Endothelial cell of umbilical vein (primary cell): ENCODE data around the gene POMGNT2. TPM values are rescaled to one million over a fixed set of nuclear protein-coding genes. Genes with fewer than 3 reads are reported as not detected.

Experiments
- BruUV-seq: library from RNA; stranded (reverse); fragments of 400-500 nt; replicated peaks from 2 replicates; lab custom pipeline; 2021; lab: Mats Ljungman, UMichigan
- CTCF ChIA-PET: fragments of 300-600, 350-600 bp; sonication (Branson Sonifier 250); formaldehyde crosslinking; loops from one replicate; lab custom pipeline; 2021; ENCODE audit warnings: antibody characterized with exemption, inconsistent platforms; lab: Charles Lee
- POLR2A ChIA-PET: fragments of 300-600, 350-600 bp; sonication (Branson Sonifier 250); formaldehyde crosslinking; loops from one replicate; lab custom pipeline; 2021; ENCODE audit warnings: antibody characterized with exemption, inconsistent platforms; lab: Charles Lee
- DNase-seq: peaks from one replicate; pipeline ENCODE4 v3.0.0-alpha.2; 2011; ENCODE audit warnings: low read depth, low spot score
- FAIRE-seq: peaks from 2 replicates; lab custom pipeline; 2011; peaks lifted over from hg19 to GRCh38; lab: Jason Lieb, UNC
- H2AFZ ChIP-seq: 2 replicates; pipeline ENCODE4 v1.6.0; 2012; ENCODE audit warnings: low read depth, low read length, control low read depth, inconsistent platforms
- H3K27ac ChIP-seq: 2 replicates; pipeline ENCODE4 v1.5.1; 2011; ENCODE audit warnings: low read depth, mild to moderate bottlenecking, control low read depth, low read length, moderate library complexity; ENCODE audit not compliant: insufficient read depth
- H3K27me3 ChIP-seq, 2 experiments: 2 replicates each; pipeline versions ENCODE4 v1.6.0 to v1.6.1; 2011; ENCODE audit warnings: low read length in 2 of 2, mixed read lengths in 1 of 2; ENCODE audit not compliant: control insufficient read depth in 2 of 2, insufficient read depth in 2 of 2
- H3K36me3 ChIP-seq, 2 experiments: 2 replicates in 1 of 2; 3 replicates in 1 of 2; pipeline ENCODE4 v1.5.1; 2011; ENCODE audit warnings: low read length in 2 of 2, mild to moderate bottlenecking in 1 of 2, moderate library complexity in 1 of 2; ENCODE audit not compliant: control insufficient read depth in 2 of 2, insufficient read depth in 2 of 2; ENCODE audit errors: extremely low read depth in 1 of 2
- H3K4me1 ChIP-seq: 3 replicates; pipeline ENCODE4 v1.5.1; 2011; ENCODE audit warnings: mild to moderate bottlenecking, low read length; ENCODE audit not compliant: control insufficient read depth, insufficient read depth; ENCODE audit errors: extremely low read depth
- H3K4me2 ChIP-seq: 2 replicates; pipeline ENCODE4 v1.6.1; 2011; ENCODE audit warnings: low read length, control low read depth, mixed read lengths; ENCODE audit not compliant: insufficient read depth
- H3K4me3 ChIP-seq, 3 experiments: fragments of 200-600 bp in 1 of 3; sonication (generic), shearing (Covaris generic) in 1 of 3; replicated peaks in 1 of 3; 2 replicates each; pipeline ENCODE4 v1.5.1; 2011 to 2016; ENCODE audit warnings: control low read depth in 3 of 3, low read length in 3 of 3, mild to moderate bottlenecking in 2 of 3, inconsistent platforms in 1 of 3, low read depth in 1 of 3, moderate library complexity in 1 of 3; ENCODE audit not compliant: insufficient read depth in 1 of 3
- H3K79me2 ChIP-seq: 2 replicates; pipeline ENCODE4 v1.6.0; 2012; ENCODE audit warnings: low read length, inconsistent platforms; ENCODE audit not compliant: control insufficient read depth, insufficient read depth
- H3K9ac ChIP-seq: replicated peaks from 2 replicates; pipeline ENCODE3; 2011; ENCODE audit warnings: low read length, control low read depth; ENCODE audit not compliant: insufficient read depth; ENCODE audit errors: extremely low read depth
- H3K9me1 ChIP-seq: replicated peaks from 3 replicates; pipeline ENCODE4 v1.6.0; 2011; ENCODE audit warnings: mild to moderate bottlenecking, low read length; ENCODE audit not compliant: control insufficient read depth, insufficient read depth; ENCODE audit errors: extremely low read depth
- H3K9me3 ChIP-seq: replicated peaks from 2 replicates; pipeline ENCODE4 v1.5.1; 2012; ENCODE audit warnings: low read length, inconsistent platforms; ENCODE audit not compliant: control insufficient read depth, insufficient read depth
- H4K20me1 ChIP-seq: replicated peaks from 2 replicates; pipeline ENCODE3; 2011; ENCODE audit warnings: mild to moderate bottlenecking, low read length; ENCODE audit not compliant: control insufficient read depth, insufficient read depth; ENCODE audit errors: extremely low read depth
- CTCF ChIP-seq, 2 donors: IDR thresholded peaks; 1 replicate in 1 of 2; 2 replicates in 1 of 2; pipeline ENCODE4 v1.5.1; 2011; ENCODE audit warnings: low read length in 2 of 2, mild to moderate bottlenecking in 2 of 2, moderate library complexity in 2 of 2, control low read depth in 1 of 2, inconsistent platforms in 1 of 2, low read depth in 1 of 2; ENCODE audit not compliant: insufficient read depth in 1 of 2; ENCODE audit errors: extremely low read depth in 1 of 2
- EZH2 ChIP-seq: IDR thresholded peaks from 2 replicates; pipeline ENCODE4 v1.6.1; 2012; ENCODE audit warnings: borderline replicate concordance, low read depth, mild to moderate bottlenecking, moderate library complexity, low read length, inconsistent platforms; ENCODE audit not compliant: severe bottlenecking
- FOS ChIP-seq: IDR thresholded peaks from 2 replicates; pipeline ENCODE4 v1.6.1; 2011; ENCODE audit warnings: mild to moderate bottlenecking, low read length, moderate library complexity, borderline replicate concordance; ENCODE audit not compliant: insufficient read depth
- GATA2 ChIP-seq: IDR thresholded peaks from 2 replicates; pipeline ENCODE4 v1.7.0; 2011; ENCODE audit warnings: low read depth, mild to moderate bottlenecking, moderate library complexity, mixed read lengths, low read length; ENCODE audit not compliant: insufficient read length, insufficient read depth
- JUN ChIP-seq: IDR thresholded peaks from 2 replicates; pipeline ENCODE4 v1.6.1; 2011; ENCODE audit warnings: borderline replicate concordance, low read depth; ENCODE audit not compliant: insufficient read length, insufficient read depth
- MAX ChIP-seq: IDR thresholded peaks from 2 replicates; pipeline ENCODE4 v1.6.1; 2011; ENCODE audit not compliant: insufficient read depth, insufficient read length
- MYC ChIP-seq: IDR thresholded peaks from one replicate; pipeline ENCODE4 v1.6.1; 2011; ENCODE audit warnings: mild to moderate bottlenecking, low read depth, low read length
- POLR2A ChIP-seq: IDR thresholded peaks from 2 replicates; pipeline ENCODE4 v1.6.1; 2012; ENCODE audit warnings: low read depth, mild to moderate bottlenecking, control low read depth, low read length
- POLR2AphosphoS5 ChIP-seq: IDR thresholded peaks from 2 replicates; pipeline ENCODE4 v1.6.1; 2012; ENCODE audit warnings: low read depth, mild to moderate bottlenecking, control low read depth, low read length, moderate library complexity; ENCODE audit not compliant: insufficient read depth
- dilution Hi-C: fragments of 300-500 bp; cut with MboI; formaldehyde crosslinking; loops from one replicate; pipeline ENCODE4 v1.15.0; 2019; ENCODE audit warnings: low sequenced_read_pairs; ENCODE audit not compliant: extremely low pct_ligation_motif_present
- intact Hi-C: fragments of 100-400 bp; cut with micrococcal nuclease; formaldehyde crosslinking; loops from one replicate; pipeline ENCODE4 v1.10.0; 2022
- polyA plus RNA-seq, 4 experiments: library from polyadenylated mRNA; depleted of rRNA in 3 of 4; stranded (reverse) in 3 of 4; unstranded in 1 of 4; fragments of >200 nt; gene quantifications; 2 replicates each; pipeline versions ENCODE4 v1.2.1 to v1.2.3, GENCODE V29; 2011 to 2012; ENCODE audit warnings: missing spikeins in 1 of 4
- total RNA-seq: library from RNA; stranded (reverse); gene quantifications from 2 replicates; pipeline ENCODE4 v1.2.3, GENCODE V29; 2021

Gene POMGNT2
- total and polyA plus RNA-seq, 2 donors (not counting 3 experiments of a cell fraction or from before 2014, with no cell fraction given): 6.4 to 16.3 TPM

- FAIRE-seq: no peak
- CTCF ChIA-PET: no interaction called here
- H3K27ac ChIP-seq: no peak overlapping the region
- H3K36me3 ChIP-seq: peaks cover 0 to 2% of the 10 kb centered on the region in 2 experiments
- no peaks in the 10 kb centered on the region for H3K9me3 ChIP-seq
- no peak overlapping the region for H3K9ac ChIP-seq
- intact Hi-C loops: no loop called here
- H2AFZ ChIP-seq: no peak overlapping the region
- BruUV-seq: no TSS peak
- TF ChIP-seq GATA2: no peak
- no peak for TF ChIP-seq JUN
- no peak for TF ChIP-seq POLR2AphosphoS5
- TF ChIP-seq EZH2: no peak
- TF ChIP-seq MAX: no peak
- TF ChIP-seq CTCF (IDR thresholded peaks at IDR 0.05; ENCODE audit: extremely low read depth in 1 of 2, insufficient read depth in 1 of 2, low read depth in 1 of 2, low read length in 2 of 2): no peak
- TF ChIP-seq MYC: no peak
- no peak for TF ChIP-seq FOS
- no peak for TF ChIP-seq POLR2A
- POLR2A ChIA-PET: no interaction called here
- dilution Hi-C loops: no loop called here
- H3K27me3 ChIP-seq: peaks cover 0 to 2% of the 10 kb centered on the region in 2 experiments
- H3K4me2 ChIP-seq: no peak overlapping the region
- DNase-seq: no peak
- H3K4me3 ChIP-seq: no peak overlapping the region
- no peaks in the 10 kb centered on the region for H3K9me1 ChIP-seq
- no peaks in the 10 kb centered on the region for H3K4me1 ChIP-seq
- no peaks in the 10 kb centered on the region for H4K20me1 ChIP-seq
- H3K79me2 ChIP-seq: no peaks in the 10 kb centered on the region
Observed at GRCh38 chr3:43076857-43077256, 29.0 kb downstream of the POMGNT2 start.
